ENCODE measurements around the gene KRT2.

The KRT2 gene

GRCh38 chr12:52606096-52606495, 45.9 kb downstream of the KRT2 start:
- TF ChIP-seq ZNF529 (tag by site-specific recombination; IDR thresholded peaks at IDR 0.05; ENCODE audit: insufficient replicate concordance) (no peak), ZNF341 (tag by site-specific recombination; IDR thresholded peaks at IDR 0.05; ENCODE audit: low read depth) (no peak), ZNF19 (tag by site-specific recombination; IDR thresholded peaks at IDR 0.05; ENCODE audit: low read depth) (no peak), RBAK (tag by site-specific recombination; IDR thresholded peaks at IDR 0.05) (no peak), MEIS1 (CRISPR knock-in tag; IDR thresholded peaks at IDR 0.05; ENCODE audit: borderline replicate concordance) (no peak), ZNF350 (tag by site-specific recombination; IDR thresholded peaks at IDR 0.05) (no peak), EGR2 (tag by site-specific recombination; IDR thresholded peaks at IDR 0.05; ENCODE audit: low read depth) (no peak), ZFP69B (tag by site-specific recombination; IDR thresholded peaks at IDR 0.05) (no peak), KLF17 (tag by site-specific recombination; IDR thresholded peaks at IDR 0.05) (no peak), ZNF777 (tag by site-specific recombination; IDR thresholded peaks at IDR 0.05; ENCODE audit: borderline replicate concordance) (no peak), ZNF23 (tag by site-specific recombination; IDR thresholded peaks at IDR 0.05; ENCODE audit: borderline replicate concordance) (no peak), FEZF1 (tag by site-specific recombination; IDR thresholded peaks at IDR 0.05) (no peak), KLF16 (tag by site-specific recombination; IDR thresholded peaks at IDR 0.05) (no peak), HIC1 (tag by site-specific recombination; IDR thresholded peaks at IDR 0.05) (no peak), ZNF670 (tag by site-specific recombination; IDR thresholded peaks at IDR 0.05; ENCODE audit: low read depth) (no peak), ZNF785 (tag by site-specific recombination; IDR thresholded peaks at IDR 0.05) (no peak), ZNF366 (tag by site-specific recombination; conservative IDR thresholded peaks at IDR 0.05) (no peak), ZNF18 (tag by site-specific recombination; IDR thresholded peaks at IDR 0.05) (no peak)
- H3K4me1 ChIP-seq (ENCODE audit: control insufficient read depth, insufficient read depth, low read length) = no peaks in the 10 kb centered on the region
- CTCF ChIA-PET = interaction anchor here (0.7 to 1.0 kb wide), 3 partner anchors 233 to 451 kb away, joined by 3 to 4 read pairs (median 3); no protein-coding TSS in a partner anchor
- H3K36me3 ChIP-seq (ENCODE audit: control insufficient read depth in 2 of 2, insufficient read depth in 1 of 2, low read length in 2 of 2) = no peaks in the 10 kb centered on the region
- POLR2A ChIA-PET = no interaction called here
- no peaks in the 10 kb centered on the region for H3K9me3 ChIP-seq (ENCODE audit: control insufficient read depth, insufficient read depth, low read depth, low read length)
- no peak overlapping the region for H3K4me3 ChIP-seq (ENCODE audit: low read depth, low read length)
- no peak overlapping the region for H3K27ac ChIP-seq (ENCODE audit: extremely low read depth, low read depth, low read length)

GRCh38 chr12:52605542-52605941, 46.5 kb downstream of the KRT2 start:
- H3K36me3 ChIP-seq (ENCODE audit: control insufficient read depth in 2 of 2, insufficient read depth in 1 of 2, low read length in 2 of 2) = no peaks in the 10 kb centered on the region
- CTCF ChIA-PET = interaction anchor here (0.7 to 1.0 kb wide), 2 partner anchors 233 to 451 kb away, joined by 3 read pairs; no protein-coding TSS in a partner anchor
- POLR2A ChIA-PET = no interaction called here
- H3K27ac ChIP-seq (ENCODE audit: extremely low read depth, low read depth, low read length) = no peak overlapping the region
- TF ChIP-seq ZNF548 (tag by site-specific recombination; IDR thresholded peaks at IDR 0.05) = no peak
- no peaks in the 10 kb centered on the region for H3K9me3 ChIP-seq (ENCODE audit: control insufficient read depth, insufficient read depth, low read depth, low read length)
- no peaks in the 10 kb centered on the region for H3K4me1 ChIP-seq (ENCODE audit: control insufficient read depth, insufficient read depth, low read length)
- H3K4me3 ChIP-seq (ENCODE audit: low read depth, low read length) = no peak overlapping the region

GRCh38 chr12:52604859-52605258, 47.2 kb downstream of the KRT2 start:
- Histone ChIP-seq H3K36me3 (ENCODE audit: control insufficient read depth in 2 of 2, insufficient read depth in 1 of 2, low read length in 2 of 2) (no peaks in the 10 kb centered on the region), H3K27ac (ENCODE audit: extremely low read depth, low read depth, low read length) (no peak overlapping the region), H3K4me3 (ENCODE audit: low read depth, low read length) (no peak overlapping the region), H3K4me1 (ENCODE audit: control insufficient read depth, insufficient read depth, low read length) (no peaks in the 10 kb centered on the region), H3K9me3 (ENCODE audit: control insufficient read depth, insufficient read depth, low read depth, low read length) (no peaks in the 10 kb centered on the region)
- ChIA-PET CTCF (no interaction called here), POLR2A (no interaction called here)
- TF ChIP-seq BCL6B (tag by site-specific recombination; IDR thresholded peaks at IDR 0.05) = no peak
- TF ChIP-seq ZBTB44 (tag by site-specific recombination; IDR thresholded peaks at IDR 0.05) = no peak
- TF ChIP-seq ZNF121 (tag by site-specific recombination; IDR thresholded peaks at IDR 0.05) = no peak
- no peak for TF ChIP-seq ZNF148 (tag by site-specific recombination; IDR thresholded peaks at IDR 0.05; ENCODE audit: borderline replicate concordance)
